HG03378 (cell line): ENCODE results near the gene ADAM8.

Source experiments
- ATAC-seq: cut with Tn5 transposase; IDR thresholded peaks from one replicate; pipeline ENCODE4 v1.9.1; 2021; ENCODE audit warnings: mild to moderate bottlenecking, moderate library complexity; ENCODE audit not compliant: unreplicated experiment

ADAM8 gene

GRCh38 chr10:133251388-133252222, 25.1 kb downstream of the ADAM8 start:
- no peak for ATAC-seq

- no peak for ATAC-seq
Observed at GRCh38 chr10:133249975-133250754, 26.5 kb downstream of the ADAM8 start.

GRCh38 chr10:133249094-133249780, 27.4 kb downstream of the ADAM8 start:
- ATAC-seq, result no peak

GRCh38 chr10:133248334-133248715, 28.3 kb downstream of the ADAM8 start:
- ATAC-seq, result no peak

- no peak for ATAC-seq
Observed at GRCh38 chr10:133247681-133248333, 28.9 kb downstream of the ADAM8 start.

- ATAC-seq, result no peak
Observed at GRCh38 chr10:133246236-133246626, 30.4 kb downstream of the ADAM8 start.

GRCh38 chr10:133245439-133246235, 31.0 kb downstream of the ADAM8 start:
- no peak for ATAC-seq

GRCh38 chr10:133243593-133243992, 33.1 kb downstream of the ADAM8 start:
- no peak for ATAC-seq

GRCh38 chr10:133242611-133243356, 33.9 kb downstream of the ADAM8 start:
- ATAC-seq, result no peak

- no peak for ATAC-seq
Observed at GRCh38 chr10:133241501-133242205, 35.0 kb downstream of the ADAM8 start.

- no peak for ATAC-seq
Observed at GRCh38 chr10:133239990-133240389, 36.7 kb downstream of the ADAM8 start.

- no peak for ATAC-seq
Observed at GRCh38 chr10:133238466-133238804, 38.2 kb downstream of the ADAM8 start.

GRCh38 chr10:133237588-133238465, 38.8 kb downstream of the ADAM8 start, which contains the start of gene VENTX:
Gene VENTX, plus strand, starts transcription at chr10:133237855. Its CDS starts 60 bp downstream, at chr10:133237915.
- no peak for ATAC-seq

- no peak for ATAC-seq
Observed at GRCh38 chr10:133237241-133237587, 39.5 kb downstream of the ADAM8 start.

- no peak for ATAC-seq
Observed at GRCh38 chr10:133236401-133237240, 40.0 kb downstream of the ADAM8 start.

GRCh38 chr10:133235932-133236331, 40.7 kb downstream of the ADAM8 start:
- no peak for ATAC-seq

GRCh38 chr10:133235265-133235855, 41.3 kb downstream of the ADAM8 start:
- no peak for ATAC-seq
